NCI-H1436 (cell line): Measurements from ENCODE around the gene GPN2.
A peak's percentile ranks its signal among the peaks of the same experiment; 100 is the strongest.

Experiments
- DNase-seq: peaks from one replicate; lab custom pipeline; 2025; lab: John Stamatoyannopoulos, UW

Gene GPN2

GRCh38 chr1:26831546-26832248 is 58.4 kb downstream of the GPN2 start:
- DNase-seq, result no peak

- DNase-seq, result no peak
Measured at GRCh38 chr1:26831059-26831458, 59.0 kb downstream of the GPN2 start.

- no peak for DNase-seq
Measured at GRCh38 chr1:26829184-26829911, 60.7 kb downstream of the GPN2 start.

- no peak for DNase-seq
Measured at GRCh38 chr1:26828411-26828991, 61.6 kb downstream of the GPN2 start.

GRCh38 chr1:26827663-26828062 is 62.4 kb downstream of the GPN2 start:
- DNase-seq, result no peak

- DNase-seq, result no peak
Measured at GRCh38 chr1:26827106-26827604, 62.9 kb downstream of the GPN2 start.

- peak; percentile 54 for DNase-seq
Measured at GRCh38 chr1:26826261-26827105, 63.6 kb downstream of the GPN2 start, which contains the start of gene ZDHHC18. ZDHHC18 (plus strand) TSS chr1:26826688; CDS start chr1:26826805, 117 bp downstream.
